Myocyte (in vitro differentiated cells): ENCODE results near the gene ARHGEF16. TPM values are rescaled to one million over a fixed set of nuclear protein-coding genes. Genes with fewer than 3 reads are reported as not detected.

Experiments used
- DNase-seq: peaks from one replicate; pipeline ENCODE4 v3.0.0-alpha.2; 2012; ENCODE audit warnings: low read depth
- polyA plus RNA-seq: library from polyadenylated mRNA; unstranded; fragments of >200 nt; gene quantifications from one replicate; pipeline ENCODE4 v1.2.1, GENCODE V29; 2012; ENCODE audit warnings: missing spikeins
- total RNA-seq: library from RNA; depleted of rRNA; stranded (reverse); fragments of >200 nt; gene quantifications from 2 replicates; pipeline ENCODE4 v1.2.3, GENCODE V29; 2014

Gene ARHGEF16
- total RNA-seq: not detected in 2 replicates
- 0.18 TPM for polyA plus RNA-seq

DNA sequence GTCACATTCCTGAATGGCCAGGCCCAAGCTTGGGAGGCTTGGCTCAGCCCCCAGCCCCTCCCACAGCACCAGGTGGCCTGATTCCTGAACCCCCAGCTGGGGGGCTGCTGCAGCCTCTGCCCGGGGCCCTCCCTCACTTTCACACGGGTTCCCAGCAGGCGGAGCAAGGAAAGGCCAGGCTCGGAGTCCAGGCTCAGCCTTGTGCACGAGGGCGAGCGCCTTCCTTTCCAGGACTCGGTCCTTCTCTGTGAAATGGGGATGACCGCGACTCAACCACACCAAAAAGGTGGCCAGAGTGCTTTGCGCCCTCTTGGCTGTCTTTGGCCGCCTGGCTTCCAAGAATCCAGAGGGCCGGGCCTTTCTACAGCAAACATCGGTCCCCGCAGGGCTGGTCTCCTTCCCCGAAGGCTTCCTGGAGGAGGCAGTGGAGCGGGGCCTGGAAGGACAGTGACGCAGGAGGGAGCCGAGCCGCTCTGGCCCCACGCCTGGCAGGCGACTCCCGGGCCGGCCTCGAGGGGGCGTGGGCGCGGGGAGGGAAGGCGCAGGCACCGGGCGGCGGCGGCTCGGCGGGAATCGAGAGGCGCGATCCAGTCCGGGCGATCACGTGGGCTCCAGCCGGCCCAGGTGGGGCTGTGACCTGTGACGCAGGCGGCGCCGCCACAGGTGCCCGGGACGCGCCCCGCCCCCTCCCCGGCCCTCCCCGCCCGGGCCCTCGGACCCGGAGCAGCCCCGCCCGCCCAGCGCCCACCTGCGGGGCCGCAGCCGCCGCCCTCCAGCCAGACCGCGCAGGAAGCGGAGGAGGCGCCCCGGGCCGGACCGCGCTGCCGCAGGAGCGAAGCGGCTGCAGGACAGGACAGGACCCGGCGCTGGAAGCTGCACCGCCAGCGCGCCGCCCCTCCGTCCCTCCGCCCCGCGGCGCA is at the start of gene ARHGEF16:
ARHGEF16 (plus strand) TSS at position 775 of the 920 bp plus-strand sequence. CDS start 8,420 bp downstream, outside the sequence.
- peak; percentile 7 for DNase-seq

DNA sequence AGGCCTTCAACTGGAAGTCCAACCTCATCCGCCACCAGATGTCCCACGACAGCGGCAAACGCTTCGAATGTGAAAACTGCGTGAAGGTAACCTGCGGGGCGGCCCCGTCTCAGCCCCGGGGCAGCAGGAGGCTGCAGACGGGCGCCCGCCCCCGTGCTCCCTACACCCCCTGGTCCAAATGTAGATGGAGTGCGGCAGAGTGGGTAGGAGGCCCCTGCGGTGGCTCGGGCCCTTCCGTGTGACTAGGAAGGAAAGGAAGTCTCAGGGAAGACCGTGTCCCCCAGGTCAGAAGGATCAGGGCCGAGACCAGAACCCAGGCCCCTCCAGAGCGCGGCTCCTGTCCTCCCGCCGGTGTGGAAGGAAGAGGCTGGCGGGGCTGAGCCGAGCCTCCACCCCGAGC is 49.7 kb upstream of the ARHGEF16 start:
- DNase-seq: no peak

DNA sequence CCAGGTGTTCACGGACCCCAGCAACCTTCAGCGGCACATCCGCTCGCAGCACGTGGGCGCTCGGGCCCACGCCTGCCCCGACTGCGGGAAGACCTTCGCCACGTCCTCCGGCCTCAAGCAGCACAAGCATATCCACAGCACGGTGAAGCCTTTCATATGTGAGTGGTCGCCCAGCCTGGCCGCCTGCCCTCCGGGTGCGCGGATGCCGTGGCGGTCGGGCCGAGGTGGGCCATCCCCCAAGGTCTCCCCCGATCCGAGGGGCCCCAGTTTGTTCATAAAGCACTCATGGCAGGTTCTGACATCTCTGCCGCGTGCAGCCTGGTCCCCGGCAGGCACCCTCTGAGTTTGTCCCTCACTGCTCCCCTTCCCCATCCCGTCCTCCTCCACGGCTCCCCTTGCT is 49.0 kb upstream of the ARHGEF16 start:
- no peak for DNase-seq

DNA sequence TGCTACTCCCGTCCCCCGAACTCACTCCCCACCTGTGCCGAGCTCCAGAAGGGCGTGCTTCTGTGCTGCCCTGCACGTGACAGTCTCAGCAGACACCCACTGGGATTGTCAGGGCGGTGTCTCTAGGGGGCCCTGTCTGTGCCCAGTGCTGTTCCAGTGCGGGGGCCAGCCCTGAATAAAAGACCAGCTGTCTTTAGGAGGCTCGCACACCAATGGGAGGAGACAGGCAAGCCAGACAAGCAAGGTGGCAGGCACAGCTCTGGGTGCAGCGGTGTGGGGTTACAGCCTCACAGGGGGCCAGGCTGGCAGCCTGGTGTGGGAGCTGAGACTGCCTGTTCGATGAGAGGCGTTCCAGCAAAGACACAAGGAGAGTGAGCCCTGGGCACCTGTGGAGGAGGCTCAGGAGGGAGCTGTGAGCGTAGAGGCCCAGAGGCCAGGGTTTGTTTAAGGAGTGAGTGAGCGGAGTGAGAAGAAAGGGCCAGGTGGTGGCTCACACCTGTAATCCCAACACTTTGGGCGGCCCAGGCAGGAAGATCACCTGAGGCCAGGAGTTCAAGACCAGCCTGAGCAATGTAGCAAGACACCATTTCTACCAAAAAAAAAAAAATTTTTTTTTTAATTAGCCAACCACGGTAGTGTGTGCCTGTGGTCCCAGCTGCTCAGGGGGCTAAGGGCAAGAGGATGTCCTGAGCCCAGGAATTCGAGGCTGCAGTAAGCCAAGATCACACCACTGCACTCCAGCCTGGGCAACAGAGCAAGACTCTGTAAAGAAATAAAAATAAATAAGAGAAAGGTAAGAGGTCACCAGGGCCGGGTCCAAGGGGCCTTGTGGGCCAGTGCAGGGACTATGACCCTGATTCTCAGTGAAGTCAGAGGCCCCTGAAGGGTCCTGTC is 48.2 kb upstream of the ARHGEF16 start:
- DNase-seq: no peak

DNA sequence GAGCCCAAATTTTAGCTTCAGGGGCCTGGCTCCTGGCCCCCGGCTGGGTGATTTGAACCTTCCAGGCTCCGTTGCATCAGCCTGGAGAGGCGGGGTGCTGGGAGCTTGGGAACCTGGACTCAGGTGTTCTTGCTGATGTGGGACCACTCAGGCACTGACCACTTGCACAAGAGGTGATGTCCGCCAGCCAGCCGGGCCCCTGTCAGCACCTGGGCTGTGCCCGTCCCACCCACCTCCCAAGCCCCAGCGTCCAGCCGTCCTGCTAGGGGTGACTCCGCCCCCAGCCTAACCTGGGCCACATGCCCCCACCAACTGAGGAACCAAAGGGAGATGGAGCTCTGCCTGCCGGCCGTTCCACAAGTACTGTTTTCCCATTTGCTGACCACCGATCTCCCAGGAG is 47.4 kb upstream of the ARHGEF16 start:
- no peak for DNase-seq

DNA sequence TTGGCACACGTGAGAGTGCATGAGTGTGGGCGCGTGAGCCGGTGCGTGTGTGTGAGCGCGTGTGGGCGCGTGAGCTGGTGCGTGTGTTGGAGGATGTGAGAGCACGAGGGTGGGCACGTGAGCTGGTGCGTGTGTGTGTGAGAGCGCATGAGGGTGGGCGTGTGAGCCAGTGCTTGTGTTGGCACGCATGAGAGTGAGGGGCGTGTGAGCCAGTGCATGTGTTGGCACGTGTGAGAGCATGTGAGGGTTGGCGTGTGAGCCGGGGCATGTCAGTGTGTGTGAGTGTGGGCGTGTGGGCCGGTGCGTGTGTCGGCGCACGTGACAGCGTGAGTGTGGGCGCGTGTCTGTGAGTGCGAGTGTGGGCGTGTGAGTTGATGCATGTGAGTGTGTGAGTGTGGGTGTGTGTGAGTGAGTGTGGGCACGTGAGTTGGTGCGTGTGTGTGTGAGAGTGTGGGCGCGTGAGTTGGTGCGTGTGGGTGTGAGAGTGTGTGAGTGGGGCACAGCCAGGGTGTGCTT is 45.7 kb upstream of the ARHGEF16 start:
- no peak for DNase-seq

DNA sequence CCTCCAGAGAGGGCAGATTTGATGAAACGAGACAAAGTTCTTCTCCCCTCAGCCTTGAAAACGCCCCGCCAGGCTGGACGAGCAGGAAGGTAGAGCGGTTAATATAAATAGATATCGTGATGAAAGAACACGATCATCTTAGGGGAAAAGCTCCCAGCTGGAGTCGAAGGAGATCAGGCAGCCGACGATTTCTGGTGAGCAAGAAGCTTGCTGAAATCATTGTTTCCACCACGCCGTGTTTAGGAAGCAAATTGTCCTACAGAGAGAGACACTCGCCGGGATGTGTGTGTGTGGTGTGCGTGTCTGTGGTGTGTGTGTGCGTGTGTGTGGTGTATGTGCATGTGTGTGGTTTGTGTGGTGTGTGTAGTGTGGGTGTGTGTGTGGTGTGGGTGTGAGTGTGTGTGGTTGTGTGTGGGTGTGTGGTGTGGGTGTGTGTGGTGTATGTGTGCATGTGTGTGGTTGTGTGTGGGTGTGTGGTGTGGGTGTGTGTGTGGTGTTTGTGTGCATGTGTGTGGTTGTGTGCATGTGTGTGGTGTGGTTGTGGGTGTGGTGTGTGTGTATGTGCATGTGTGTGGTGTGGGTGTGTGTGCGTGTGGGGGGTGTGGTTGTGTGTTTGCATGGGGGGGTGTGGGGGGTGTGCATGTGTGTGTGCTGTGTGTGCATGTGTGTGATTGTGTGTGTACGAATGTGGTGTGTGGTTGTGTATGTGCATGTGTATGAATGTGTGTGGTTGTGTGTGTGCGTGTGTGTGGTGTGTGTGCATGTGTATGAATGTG is 44.9 kb upstream of the ARHGEF16 start:
- DNase-seq: no peak

DNA sequence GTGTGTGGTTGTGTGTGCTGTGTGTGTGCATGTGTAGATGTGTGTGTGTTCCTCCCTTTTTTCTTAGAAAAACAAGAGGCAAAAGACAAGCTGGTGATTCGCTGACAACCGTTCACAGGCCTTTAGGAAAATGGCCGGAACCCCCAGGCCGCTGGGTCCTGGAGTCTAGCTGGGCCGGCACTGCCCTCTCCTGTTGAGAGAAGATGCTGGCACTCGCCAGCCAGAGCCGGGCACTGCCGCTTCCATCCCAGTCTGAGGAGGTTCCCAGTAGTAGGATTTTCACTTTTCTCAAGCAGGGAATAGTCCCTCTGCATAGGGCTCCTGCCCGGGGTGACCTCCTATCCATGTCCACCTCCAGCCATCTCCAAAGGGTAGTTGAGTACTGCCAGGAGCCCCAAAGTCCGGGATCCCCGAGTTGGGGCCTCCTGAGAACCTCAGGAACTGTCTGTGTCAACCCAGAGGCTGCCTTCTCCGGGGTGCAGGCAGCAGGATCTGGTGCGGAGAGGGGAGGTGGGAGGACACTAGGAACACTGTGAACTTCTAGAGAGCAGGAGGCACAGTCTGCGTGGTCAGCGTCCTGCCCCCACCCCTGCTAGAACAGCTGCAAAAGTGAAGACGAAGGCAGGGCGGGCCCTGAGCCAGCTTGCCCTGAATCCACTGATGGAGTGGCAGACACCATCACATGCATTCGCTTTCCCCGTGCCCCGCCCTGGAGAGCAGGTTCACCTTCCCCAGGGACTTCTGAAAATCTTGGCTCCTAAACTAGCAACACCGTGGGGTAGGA is 44.1 kb upstream of the ARHGEF16 start:
- DNase-seq: peak; percentile 40

DNA sequence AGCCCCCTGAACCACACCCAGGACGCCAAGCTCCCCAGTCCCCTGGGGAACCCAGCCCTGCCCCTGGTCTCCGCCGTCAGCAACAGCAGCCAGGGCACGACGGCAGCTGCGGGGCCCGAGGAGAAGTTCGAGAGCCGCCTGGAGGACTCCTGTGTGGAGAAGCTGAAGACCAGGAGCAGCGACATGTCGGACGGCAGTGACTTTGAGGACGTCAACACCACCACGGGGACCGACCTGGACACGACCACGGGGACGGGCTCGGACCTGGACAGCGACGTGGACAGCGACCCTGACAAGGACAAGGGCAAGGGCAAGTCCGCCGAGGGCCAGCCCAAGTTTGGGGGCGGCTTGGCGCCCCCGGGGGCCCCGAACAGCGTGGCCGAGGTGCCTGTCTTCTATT is 42.7 kb upstream of the ARHGEF16 start:
- DNase-seq: no peak

DNA sequence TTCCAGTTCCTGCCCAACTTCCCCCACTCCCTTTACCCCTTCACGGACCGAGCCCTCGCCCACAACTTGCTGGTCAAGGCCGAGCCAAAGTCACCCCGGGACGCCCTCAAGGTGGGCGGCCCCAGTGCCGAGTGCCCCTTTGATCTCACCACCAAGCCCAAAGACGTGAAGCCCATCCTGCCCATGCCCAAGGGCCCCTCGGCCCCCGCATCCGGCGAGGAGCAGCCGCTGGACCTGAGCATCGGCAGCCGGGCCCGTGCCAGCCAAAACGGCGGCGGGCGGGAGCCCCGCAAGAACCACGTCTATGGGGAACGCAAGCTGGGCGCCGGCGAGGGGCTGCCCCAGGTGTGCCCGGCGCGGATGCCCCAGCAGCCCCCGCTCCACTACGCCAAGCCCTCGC is 42.1 kb upstream of the ARHGEF16 start:
- DNase-seq: no peak

DNA sequence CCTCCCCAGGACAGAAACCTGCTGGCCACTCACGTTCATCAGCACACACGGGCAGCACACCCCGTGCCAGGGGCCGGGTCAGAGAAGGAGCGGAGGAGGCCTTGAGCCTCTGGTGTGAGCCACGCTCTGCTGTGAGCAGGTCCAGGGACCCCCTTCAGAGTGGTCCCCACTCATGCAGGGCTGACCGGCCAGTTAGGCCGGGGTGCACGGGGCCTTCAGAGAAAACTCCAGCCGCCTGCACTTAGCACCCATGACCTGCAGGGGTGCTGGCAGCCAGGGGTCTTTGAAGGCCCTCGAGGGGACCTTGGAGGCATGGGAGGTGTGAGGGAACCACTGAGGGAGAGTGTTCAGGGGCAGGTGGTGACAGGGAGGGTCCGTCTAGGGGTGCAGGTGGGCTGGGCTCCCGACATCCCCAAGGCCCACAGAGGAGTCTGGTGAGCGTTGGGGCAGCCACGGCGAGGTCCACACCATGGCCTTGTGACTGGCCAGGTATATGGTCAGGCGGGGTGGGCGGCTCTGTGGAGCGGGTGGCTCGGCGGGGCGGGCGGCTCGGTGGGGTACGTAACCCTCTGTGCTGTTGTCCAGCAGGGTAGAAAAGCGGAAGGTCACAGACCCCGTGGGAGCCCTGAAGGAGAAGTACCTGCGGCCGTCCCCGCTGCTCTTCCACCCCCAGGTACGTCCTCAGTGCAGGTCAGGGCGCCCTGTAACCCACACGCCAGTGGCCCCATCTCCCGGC is 40.3 kb upstream of the ARHGEF16 start:
- DNase-seq: no peak

DNA sequence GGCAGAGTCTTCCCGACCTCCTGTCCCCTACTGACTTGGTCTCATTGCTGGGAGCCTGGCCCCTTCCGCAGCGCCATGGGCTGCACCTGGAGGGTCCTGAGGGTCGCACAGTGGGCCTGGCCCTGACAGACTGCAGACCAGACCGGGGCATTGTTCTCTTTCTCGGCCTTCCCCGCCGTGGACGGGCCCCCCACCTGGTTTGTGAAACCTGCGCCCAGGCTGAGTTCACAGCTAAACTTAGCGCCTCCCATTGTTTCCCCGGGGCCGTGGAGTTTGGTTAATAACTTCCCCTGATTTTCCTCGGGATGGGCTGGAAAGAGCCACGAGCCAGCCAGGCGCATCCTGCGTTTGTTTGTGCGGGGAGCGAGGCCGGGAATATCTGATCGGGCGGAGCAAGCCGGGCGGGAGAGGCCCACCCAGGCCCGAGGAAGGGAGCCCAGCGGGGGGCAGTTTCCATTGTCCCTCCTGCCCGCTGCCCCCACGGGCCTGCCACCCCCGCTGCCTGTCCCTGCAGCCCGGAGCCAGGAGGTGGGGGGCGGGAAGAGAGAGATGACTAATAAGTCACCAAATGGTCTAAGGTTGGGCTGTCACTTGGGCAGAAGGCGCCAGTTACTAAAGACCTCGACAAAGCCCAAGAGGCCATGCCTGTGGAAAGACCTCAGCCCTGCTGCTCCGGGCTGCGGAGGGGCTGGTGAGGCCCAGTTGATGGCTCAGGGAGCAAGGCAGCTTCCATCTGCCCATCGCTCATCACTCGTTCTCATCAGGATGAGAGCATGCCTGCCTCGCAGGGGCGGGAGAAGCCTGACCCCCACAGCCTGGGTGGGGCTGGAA is 39.0 kb upstream of the ARHGEF16 start:
- no peak for DNase-seq

DNA sequence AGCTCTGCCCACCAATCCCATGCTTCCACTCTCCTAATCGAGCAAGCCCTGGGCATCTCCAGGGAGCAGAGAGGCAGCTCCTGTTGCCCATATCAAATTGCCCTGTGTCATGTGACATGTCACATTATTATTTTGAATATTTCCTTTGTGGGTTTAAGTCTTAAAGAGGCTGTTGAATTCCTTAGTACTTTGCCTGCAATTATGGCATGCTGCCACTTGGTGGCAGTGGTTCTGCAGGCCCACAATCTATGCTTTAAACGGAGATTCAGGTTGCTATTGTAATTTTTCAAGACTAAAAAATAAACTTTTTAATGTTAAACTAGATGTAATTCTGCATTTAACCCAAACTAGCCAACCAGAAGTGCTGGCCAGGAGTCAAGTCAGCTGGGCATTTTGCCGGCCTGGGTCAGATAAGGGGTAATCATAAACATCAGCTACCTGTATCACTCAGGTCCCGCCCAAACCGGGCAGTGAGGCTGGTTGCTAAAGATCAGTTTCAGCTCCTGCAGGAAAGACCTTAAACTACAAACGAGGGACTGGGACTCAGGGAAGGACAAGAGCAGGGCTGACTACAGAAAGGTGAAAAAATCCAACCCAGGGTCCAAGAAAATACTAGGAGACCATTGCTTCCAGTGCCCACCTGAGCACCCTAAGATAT is 37.3 kb upstream of the ARHGEF16 start:
- DNase-seq: no peak

DNA sequence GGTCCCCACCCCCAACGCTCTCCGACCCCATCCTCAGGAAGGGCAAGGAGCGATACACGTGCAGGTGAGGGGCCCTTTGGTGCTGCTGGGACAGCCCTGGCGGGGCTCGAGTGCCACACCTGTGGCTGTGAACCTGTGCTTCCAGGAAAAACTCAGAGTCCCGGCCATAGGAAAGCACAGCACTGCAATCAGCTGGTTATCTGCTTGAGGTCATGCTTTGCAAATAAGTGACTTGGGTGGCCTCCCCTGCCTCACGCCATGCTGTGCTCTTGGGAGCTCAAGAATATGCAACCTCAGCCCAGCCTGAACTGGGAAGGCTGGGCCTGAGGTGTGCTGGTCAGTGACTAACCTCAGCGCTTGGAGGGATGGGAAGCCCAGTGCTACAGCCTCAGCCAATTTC is 36.5 kb upstream of the ARHGEF16 start:
- no peak for DNase-seq

DNA sequence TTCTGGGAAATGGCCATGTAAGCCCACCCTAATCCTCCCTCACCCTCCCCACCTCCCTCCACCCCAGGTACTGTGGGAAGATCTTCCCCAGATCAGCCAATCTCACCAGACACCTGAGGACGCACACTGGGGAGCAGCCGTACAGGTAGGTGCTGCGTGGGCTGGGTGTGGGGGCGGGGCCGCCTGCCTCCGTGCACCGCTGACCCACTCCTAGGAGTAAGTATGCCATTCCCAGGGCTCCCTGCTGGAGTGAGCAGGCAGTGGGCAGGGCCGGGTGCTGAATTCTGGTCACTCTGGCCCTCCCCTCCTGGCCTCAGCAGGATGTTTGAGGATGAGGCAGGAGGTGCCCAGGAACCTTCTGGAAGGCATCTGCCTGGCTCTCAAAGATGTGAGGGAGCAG is 35.9 kb upstream of the ARHGEF16 start:
- no peak for DNase-seq

DNA sequence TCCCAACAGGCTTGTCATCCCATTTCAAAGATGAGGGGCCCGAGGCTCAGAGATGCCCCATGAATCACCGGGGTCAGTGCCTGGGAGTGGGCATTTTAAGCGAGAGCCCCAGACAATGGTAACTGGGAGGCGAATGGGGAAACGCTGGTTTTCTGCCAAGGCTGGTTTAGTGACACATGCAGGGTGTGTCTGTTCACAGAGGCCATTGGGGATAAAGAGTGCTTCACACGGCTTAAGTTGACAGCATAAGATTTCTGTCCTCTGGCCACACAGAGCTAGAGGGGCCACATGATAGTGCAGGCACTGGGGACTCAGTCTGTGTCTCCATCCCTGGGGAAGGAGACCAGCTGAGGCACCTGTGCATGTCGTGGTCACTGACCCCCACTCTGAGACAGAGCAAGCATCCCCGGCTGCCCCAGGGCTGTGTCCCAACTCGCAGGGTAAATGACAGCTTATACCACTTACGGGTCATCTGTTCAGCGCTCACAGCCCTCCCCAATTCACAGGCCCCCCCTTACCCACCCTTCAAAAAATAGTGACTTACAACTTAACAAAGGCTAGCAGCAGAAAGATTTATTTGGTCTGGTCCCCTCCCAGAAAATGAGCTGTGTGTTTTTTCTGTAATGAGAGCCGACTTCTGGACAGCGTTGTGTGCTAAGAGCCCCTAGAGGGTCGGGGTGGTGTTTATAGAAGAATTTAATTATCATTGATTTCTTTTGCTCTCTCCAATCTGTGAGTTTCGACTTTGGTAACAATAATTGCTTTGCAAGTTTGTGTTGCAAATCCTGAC is 34.9 kb upstream of the ARHGEF16 start:
- DNase-seq: no peak

DNA sequence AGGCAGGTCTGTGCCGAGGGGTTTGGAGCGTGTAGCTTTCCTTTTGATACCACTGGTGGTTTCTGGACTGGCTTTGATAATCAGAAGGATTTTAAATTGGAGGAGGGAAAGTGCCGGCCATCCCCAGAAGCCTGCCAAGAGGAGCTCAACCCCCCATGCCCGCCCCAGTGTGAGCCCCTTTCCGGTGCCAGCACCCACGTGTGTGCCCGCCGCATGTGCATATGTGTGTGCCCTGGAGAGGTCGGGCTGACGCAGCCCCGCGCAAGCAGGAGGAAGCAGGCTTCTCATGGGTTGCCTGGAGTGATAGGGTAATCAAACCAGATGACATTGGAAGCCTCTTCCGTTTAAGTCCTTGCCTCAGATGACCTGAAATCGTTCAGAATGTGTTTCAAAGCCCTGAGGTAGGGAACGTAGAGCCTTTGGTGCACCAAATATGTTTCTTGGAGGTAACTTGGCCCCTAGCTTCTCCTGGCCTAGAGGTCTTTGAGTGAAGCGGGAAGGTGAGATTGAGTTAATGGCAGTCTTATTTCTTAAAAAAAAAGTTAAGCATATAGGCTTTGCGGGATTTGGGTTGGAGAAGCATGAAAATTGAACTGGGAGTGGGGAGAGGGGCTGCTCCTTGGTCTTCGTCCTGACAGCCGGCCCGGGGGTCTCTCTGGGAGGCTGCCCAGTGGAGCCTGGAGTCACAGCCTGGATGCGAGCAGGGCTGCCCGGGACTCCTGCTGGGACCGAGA is 34.1 kb upstream of the ARHGEF16 start:
- no peak for DNase-seq
